ENCODE results near the gene SLC19A1.

Gene SLC19A1

GRCh38 chr21:45493401-45494001, 48.7 kb downstream of the SLC19A1 start:
- no peak for DNase-seq (ENCODE audit: low read depth, low spot score)

GRCh38 chr21:45492765-45493164, 49.5 kb downstream of the SLC19A1 start:
- no peak for DNase-seq (ENCODE audit: low read depth, low spot score)

- no peak for DNase-seq (ENCODE audit: low read depth, low spot score)
Observed at GRCh38 chr21:45491623-45492022, 50.6 kb downstream of the SLC19A1 start.

- no peak for DNase-seq (ENCODE audit: low read depth, low spot score)
Observed at GRCh38 chr21:45491056-45491455, 51.2 kb downstream of the SLC19A1 start.

GRCh38 chr21:45490049-45490731, 52.0 kb downstream of the SLC19A1 start:
- no peak for DNase-seq (ENCODE audit: low read depth, low spot score)

GRCh38 chr21:45489722-45489982, 52.6 kb downstream of the SLC19A1 start:
- no peak for DNase-seq (ENCODE audit: low read depth, low spot score)

GRCh38 chr21:45488931-45489721, 53.1 kb downstream of the SLC19A1 start:
- DNase-seq (ENCODE audit: low read depth, low spot score), result no peak

- peak; percentile 53 for DNase-seq (ENCODE audit: low read depth, low spot score)
Observed at GRCh38 chr21:45487891-45488600, 54.2 kb downstream of the SLC19A1 start.

- no peak for DNase-seq (ENCODE audit: low read depth, low spot score)
Observed at GRCh38 chr21:45487161-45487806, 55.0 kb downstream of the SLC19A1 start.

- DNase-seq (ENCODE audit: low read depth, low spot score), result no peak
Observed at GRCh38 chr21:45486443-45487160, 55.6 kb downstream of the SLC19A1 start.

- DNase-seq (ENCODE audit: low read depth, low spot score), result no peak
Observed at GRCh38 chr21:45485686-45486442, 56.4 kb downstream of the SLC19A1 start.

- no peak for DNase-seq (ENCODE audit: low read depth, low spot score)
Observed at GRCh38 chr21:45484318-45484717, 57.9 kb downstream of the SLC19A1 start.

- DNase-seq (ENCODE audit: low read depth, low spot score), result no peak
Observed at GRCh38 chr21:45482899-45483821, 59.1 kb downstream of the SLC19A1 start.

- DNase-seq (ENCODE audit: low read depth, low spot score), result no peak
Observed at GRCh38 chr21:45481977-45482898, 60.0 kb downstream of the SLC19A1 start.

GRCh38 chr21:45481566-45481965, 60.7 kb downstream of the SLC19A1 start:
- DNase-seq (ENCODE audit: low read depth, low spot score), result no peak

GRCh38 chr21:45480701-45481500, 61.3 kb downstream of the SLC19A1 start:
- DNase-seq (ENCODE audit: low read depth, low spot score), result no peak
